PC-3 (cell line): ENCODE results near the gene THRA.

Source experiments
- EZH2 ChIP-seq: fragments of 300-600 bp; sonication (generic); IDR thresholded peaks from one replicate; pipeline ENCODE4 v1.6.1; 2017; ENCODE audit warnings: antibody characterized with exemption, mild to moderate bottlenecking, low read length; ENCODE audit not compliant: unreplicated experiment
- EZH2phosphoT487 ChIP-seq: fragments of 300-600 bp; sonication (generic); IDR thresholded peaks from 2 replicates; pipeline ENCODE4 v1.6.1; 2018; ENCODE audit warnings: mild to moderate bottlenecking, antibody characterized with exemption, low read length, borderline replicate concordance
- TF ChIP-seq, protein P1 (sequence below): fragments of 300-600 bp; sonication (generic); conservative IDR thresholded peaks from 2 replicates; pipeline ENCODE4 v1.5.1; 2017; ENCODE audit warnings: antibody characterized with exemption, low read depth, mild to moderate bottlenecking, low read length

DNA sequence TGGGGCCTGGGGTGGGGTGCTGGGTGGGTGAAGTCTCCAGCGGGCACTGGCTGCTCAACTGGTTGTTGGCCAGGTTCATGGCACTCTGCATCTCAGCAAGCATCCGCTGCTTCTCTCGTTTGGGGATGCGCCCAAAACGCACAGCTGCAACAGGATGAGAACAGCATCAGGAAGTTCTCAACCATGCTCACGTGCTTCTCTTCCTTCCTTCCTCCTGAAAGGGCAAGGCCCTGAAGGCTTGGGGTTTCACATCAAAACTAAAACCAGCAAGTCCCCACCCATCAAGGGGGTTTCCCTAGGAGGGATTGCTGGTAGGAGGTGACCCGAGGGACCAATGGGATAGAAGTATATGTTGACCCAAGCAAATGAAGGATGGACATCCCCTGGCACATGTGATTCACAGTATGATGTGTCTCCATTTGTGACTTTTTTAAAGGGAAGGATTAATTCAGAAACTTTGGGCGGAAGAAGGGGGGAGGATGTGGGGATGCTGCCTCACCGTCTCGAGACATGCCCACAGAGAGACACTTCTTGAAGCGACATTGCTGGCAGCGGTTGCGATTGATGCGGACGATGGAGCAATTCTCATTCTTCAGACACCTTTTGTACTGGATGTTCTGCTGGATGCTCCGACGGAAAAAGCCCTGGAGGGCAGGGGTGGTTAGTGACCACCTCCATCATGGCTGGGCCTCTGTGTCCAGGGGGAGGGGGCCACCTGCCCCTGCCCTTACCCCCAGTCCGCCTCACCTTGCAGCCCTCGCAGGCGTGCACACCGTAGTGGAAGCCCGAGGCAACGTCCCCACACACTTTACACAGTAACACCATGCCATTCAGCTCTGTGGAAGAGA lies 33.4 kb downstream of the THRA start:
- TF ChIP-seq, protein P1, sequence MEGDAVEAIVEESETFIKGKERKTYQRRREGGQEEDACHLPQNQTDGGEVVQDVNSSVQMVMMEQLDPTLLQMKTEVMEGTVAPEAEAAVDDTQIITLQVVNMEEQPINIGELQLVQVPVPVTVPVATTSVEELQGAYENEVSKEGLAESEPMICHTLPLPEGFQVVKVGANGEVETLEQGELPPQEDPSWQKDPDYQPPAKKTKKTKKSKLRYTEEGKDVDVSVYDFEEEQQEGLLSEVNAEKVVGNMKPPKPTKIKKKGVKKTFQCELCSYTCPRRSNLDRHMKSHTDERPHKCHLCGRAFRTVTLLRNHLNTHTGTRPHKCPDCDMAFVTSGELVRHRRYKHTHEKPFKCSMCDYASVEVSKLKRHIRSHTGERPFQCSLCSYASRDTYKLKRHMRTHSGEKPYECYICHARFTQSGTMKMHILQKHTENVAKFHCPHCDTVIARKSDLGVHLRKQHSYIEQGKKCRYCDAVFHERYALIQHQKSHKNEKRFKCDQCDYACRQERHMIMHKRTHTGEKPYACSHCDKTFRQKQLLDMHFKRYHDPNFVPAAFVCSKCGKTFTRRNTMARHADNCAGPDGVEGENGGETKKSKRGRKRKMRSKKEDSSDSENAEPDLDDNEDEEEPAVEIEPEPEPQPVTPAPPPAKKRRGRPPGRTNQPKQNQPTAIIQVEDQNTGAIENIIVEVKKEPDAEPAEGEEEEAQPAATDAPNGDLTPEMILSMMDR = no peak
- TF ChIP-seq EZH2 (no peak), EZH2phosphoT487 (no peak)
